ENCODE data around the gene DLGAP3.

DNA sequence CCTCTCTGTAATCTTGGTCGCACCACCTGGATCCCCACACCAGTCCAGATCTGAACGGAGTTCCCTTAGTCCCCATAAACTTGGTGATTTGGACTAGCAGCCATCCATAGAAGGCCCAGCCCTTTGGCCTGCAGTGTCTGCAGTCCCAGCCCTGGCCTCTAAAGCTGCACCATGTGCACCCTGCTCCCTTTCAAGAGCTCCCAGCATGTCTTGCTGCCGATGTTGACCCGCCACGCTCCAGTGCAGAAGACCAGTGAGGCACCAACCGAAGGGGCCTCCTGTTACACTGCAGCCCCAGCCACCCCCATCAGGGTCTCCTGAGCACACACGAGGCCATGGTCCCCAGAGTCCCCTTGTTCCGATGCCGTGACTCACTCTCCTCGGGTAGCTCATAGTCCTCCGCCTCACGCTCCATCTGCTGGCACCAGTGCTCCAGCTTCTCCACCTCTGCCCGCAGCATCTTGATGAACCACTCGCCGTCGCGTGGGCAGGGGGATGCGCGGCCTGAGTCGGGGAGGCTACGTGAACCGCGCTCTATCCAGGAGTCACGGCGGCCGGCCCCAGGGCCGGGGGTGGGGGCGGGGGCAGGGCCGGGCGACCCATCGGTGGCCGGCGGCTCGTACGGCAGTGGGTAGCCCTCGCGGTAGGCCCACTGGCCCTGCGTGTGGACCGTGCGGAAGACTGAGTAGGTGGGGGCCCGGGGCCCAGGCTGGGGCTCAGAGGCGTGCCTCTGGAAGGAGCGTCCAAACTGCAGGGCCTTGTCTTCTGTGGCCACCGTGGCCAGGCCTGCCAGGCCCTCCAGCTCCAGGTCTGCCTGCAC, 61.0 kb downstream of the DLGAP3 start:
- TF ChIP-seq, protein P1, sequence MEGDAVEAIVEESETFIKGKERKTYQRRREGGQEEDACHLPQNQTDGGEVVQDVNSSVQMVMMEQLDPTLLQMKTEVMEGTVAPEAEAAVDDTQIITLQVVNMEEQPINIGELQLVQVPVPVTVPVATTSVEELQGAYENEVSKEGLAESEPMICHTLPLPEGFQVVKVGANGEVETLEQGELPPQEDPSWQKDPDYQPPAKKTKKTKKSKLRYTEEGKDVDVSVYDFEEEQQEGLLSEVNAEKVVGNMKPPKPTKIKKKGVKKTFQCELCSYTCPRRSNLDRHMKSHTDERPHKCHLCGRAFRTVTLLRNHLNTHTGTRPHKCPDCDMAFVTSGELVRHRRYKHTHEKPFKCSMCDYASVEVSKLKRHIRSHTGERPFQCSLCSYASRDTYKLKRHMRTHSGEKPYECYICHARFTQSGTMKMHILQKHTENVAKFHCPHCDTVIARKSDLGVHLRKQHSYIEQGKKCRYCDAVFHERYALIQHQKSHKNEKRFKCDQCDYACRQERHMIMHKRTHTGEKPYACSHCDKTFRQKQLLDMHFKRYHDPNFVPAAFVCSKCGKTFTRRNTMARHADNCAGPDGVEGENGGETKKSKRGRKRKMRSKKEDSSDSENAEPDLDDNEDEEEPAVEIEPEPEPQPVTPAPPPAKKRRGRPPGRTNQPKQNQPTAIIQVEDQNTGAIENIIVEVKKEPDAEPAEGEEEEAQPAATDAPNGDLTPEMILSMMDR (IDR thresholded peaks at IDR 0.05): no peak
- TF ChIP-seq POLR2A (IDR thresholded peaks at IDR 0.05): no peak

All from heart left ventricle (tissue), 13 donors.